ENCODE data around the gene TFEB. TPM values are rescaled to one million over a fixed set of nuclear protein-coding genes. Genes with fewer than 3 reads are reported as not detected.

The TFEB gene
- total and polyA plus RNA-seq, 10 of the 15 experiments (the other 5 are each of a cell fraction or from before 2014, with no cell fraction given), result 0.84 to 108 (median 60.8) TPM

- Histone ChIP-seq H3K9me3 (replicated peaks; ENCODE audit: control insufficient read depth, insufficient read depth, low read length) (no peaks in the 10 kb centered on the region), H3K4me2 (ENCODE audit: control insufficient read depth, insufficient read depth) (no peak overlapping the region), H3K4me1 (ENCODE audit: control insufficient read depth, insufficient read depth, low read length) (no peaks in the 10 kb centered on the region), H3K27me3 (replicated peaks in 1 of 2; ENCODE audit: control insufficient read depth in 2 of 2, insufficient read depth in 2 of 2, low read length in 1 of 2) (no peaks in the 10 kb centered on the region), H3K79me2 (ENCODE audit: control insufficient read depth, insufficient read depth, low read length) (no peaks in the 10 kb centered on the region), H2AFZ (ENCODE audit: control insufficient read depth, low read depth, low read length) (no peak overlapping the region), H4K20me1 (ENCODE audit: control insufficient read depth, insufficient read depth) (no peaks in the 10 kb centered on the region), H3K4me3 (no peak overlapping the region), H3K9ac (ENCODE audit: control insufficient read depth, insufficient read depth, low read length) (no peak overlapping the region), H3K36me3 (ENCODE audit: control insufficient read depth in 2 of 2, insufficient read depth in 2 of 2, low read length in 1 of 2) (no peaks in the 10 kb centered on the region), H3K27ac (ENCODE audit: control insufficient read depth, insufficient read depth) (no peak overlapping the region)
- RAD21 ChIA-PET (ENCODE audit: unreplicated experiment), result no interaction called here
- CTCF ChIA-PET, result interaction anchor here (0.8 to 1.4 kb wide), 2 partner anchors 9 to 13 kb away, joined by 3 to 4 read pairs; no protein-coding TSS in a partner anchor
- SMC1A ChIA-PET (ENCODE audit: uncharacterized antibody, unreplicated experiment), result no interaction called here
- FAIRE-seq, result no peak
- intact Hi-C loops (cut with micrococcal nuclease; ENCODE audit: unreplicated experiment) (no loop called here), in situ Hi-C loops (cut with MboI) (no loop called here)
- ATAC-seq, result no peak
- no TSS peak for BruUV-seq (replicated peaks)
- TF ChIP-seq STAT3 (IDR thresholded peaks at IDR 0.05; ENCODE audit: low read depth, low read length) (no peak), PAX5 (IDR thresholded peaks at IDR 0.05; ENCODE audit: borderline replicate concordance, low read depth, low read length) (no peak), RCOR1 (conservative IDR thresholded peaks at IDR 0.05; ENCODE audit: low read depth, low read length) (no peak), EGR1 (IDR thresholded peaks at IDR 0.05; ENCODE audit: borderline replicate concordance in 1 of 2, low read depth in 2 of 2, low read length in 2 of 2) (no peak), POU2F2 (IDR thresholded peaks at IDR 0.05; ENCODE audit: borderline replicate concordance, low read depth, low read length) (no peak), CEBPB (IDR thresholded peaks at IDR 0.05; ENCODE audit: borderline replicate concordance in 1 of 2, low read depth in 2 of 2, low read length in 2 of 2) (no peak), ESRRA (IDR thresholded peaks at IDR 0.05; ENCODE audit: low read length) (no peak), HDAC6 (IDR thresholded peaks at IDR 0.05; ENCODE audit: unreplicated experiment) (no peak), CBFB (IDR thresholded peaks at IDR 0.05; ENCODE audit: low read depth) (no peak), KAT2A (conservative IDR thresholded peaks at IDR 0.05; ENCODE audit: control insufficient read depth, low read depth, low read length) (no peak), PBX3 (IDR thresholded peaks at IDR 0.05; ENCODE audit: insufficient replicate concordance, low read depth, low read length) (no peak), TCF12 (IDR thresholded peaks at IDR 0.05; ENCODE audit: low read depth, low read length) (no peak), RAD21 (IDR thresholded peaks at IDR 0.05; ENCODE audit: insufficient read depth, low read depth, low read length) (no peak), E2F4 (IDR thresholded peaks at IDR 0.05; ENCODE audit: low read depth, low read length) (no peak), HSF1 (IDR thresholded peaks at IDR 0.05; ENCODE audit: low read depth, low read length) (no peak), FOXM1 (IDR thresholded peaks at IDR 0.05; ENCODE audit: low read depth, low read length) (no peak), SP1 (IDR thresholded peaks at IDR 0.05; ENCODE audit: low read depth, low read length) (no peak), ZNF274 (IDR thresholded peaks at IDR 0.05; ENCODE audit: insufficient read depth, insufficient read length) (no peak), SKIL (IDR thresholded peaks at IDR 0.05; ENCODE audit: low read depth, poor library complexity, severe bottlenecking) (no peak)
- POLR2A ChIA-PET, result interaction anchor here (0.6 kb wide), 1 partner anchor 210 kb away, joined by 4 read pairs; no protein-coding TSS in a partner anchor
- WGBS (ENCODE audit: insufficient coverage, insufficient replicate concordance, low lambda C conversion rate, missing lambda C conversion rate), result 16% methylated on average over 5 of the region's 5 CpGs
- DNase-seq (ENCODE audit: low read depth, low spot score), result no peak
These were observed 64.0 kb downstream of the TFEB start for GRCh38 chr6:41671376-41671775.

Data from GM12878 (cell line).